Panc1 (cell line): Measurements from ENCODE around the gene ZNF585A. TPM values are rescaled to one million over a fixed set of nuclear protein-coding genes. Genes with fewer than 3 reads are reported as not detected.
A peak's percentile ranks its signal among the peaks of the same experiment; 100 is the strongest.

Experiments used
- ATAC-seq: fragments of 200-7000 bp; cut with Tn5 transposase; 2 replicates; pipeline ENCODE4 v1.9.1; 2020; ENCODE audit warnings: mild to moderate bottlenecking, moderate library complexity
- Bru-seq: library from RNA; stranded (reverse); fragments of 400-500 nt; gene quantifications from one replicate; lab custom pipeline; 2021; lab: Mats Ljungman, UMichigan
- BruChase-seq, 2 experiments: library from RNA; stranded (reverse); fragments of 400-500 nt; gene quantifications; one replicate each; lab custom pipeline; 2021; lab: Mats Ljungman, UMichigan
- BruUV-seq: library from RNA; stranded (reverse); fragments of 400-500 nt; replicated peaks from 2 replicates; lab custom pipeline; 2021; lab: Mats Ljungman, UMichigan
- CTCF ChIA-PET: fragments of 300-600 bp; sonication (Branson Sonifier 250); formaldehyde crosslinking; loops from one replicate; lab custom pipeline; 2022; ENCODE audit warnings: antibody characterized with exemption; lab: Charles Lee
- POLR2A ChIA-PET: fragments of 300-600 bp; sonication (Branson Sonifier 250); formaldehyde crosslinking; loops from one replicate; lab custom pipeline; 2022; ENCODE audit warnings: antibody characterized with exemption; lab: Charles Lee
- DNase-seq: peaks from one replicate; pipeline ENCODE4 v3.0.0-alpha.2; 2010; ENCODE audit warnings: low read depth, low spot score
- H3K27ac ChIP-seq: 2 replicates; pipeline ENCODE4 v1.5.1; 2011; ENCODE audit warnings: mild to moderate bottlenecking, low read length, inconsistent platforms
- H3K27me3 ChIP-seq: fragments of 200-500 bp; sonication (Bioruptor generic); 2 replicates; pipeline ENCODE4 v1.6.0; 2014; ENCODE audit warnings: low read length, inconsistent platforms; ENCODE audit not compliant: control insufficient read depth, insufficient read depth
- H3K36me3 ChIP-seq: fragments of 200-500 bp; sonication (Bioruptor generic); 2 replicates; pipeline ENCODE4 v1.5.1; 2014; ENCODE audit warnings: inconsistent platforms, mild to moderate bottlenecking, low read length, moderate library complexity; ENCODE audit not compliant: control insufficient read depth, insufficient read depth
- H3K4me1 ChIP-seq: 2 replicates; pipeline ENCODE4 v1.5.1; 2011; ENCODE audit warnings: inconsistent platforms, mild to moderate bottlenecking, low read length, moderate library complexity; ENCODE audit not compliant: control insufficient read depth, insufficient read depth
- H3K4me3 ChIP-seq, 2 experiments: 2 replicates each; pipeline ENCODE4 v1.5.1; 2011 to 2012; ENCODE audit warnings: low read depth in 2 of 2, low read length in 2 of 2, mild to moderate bottlenecking in 2 of 2, inconsistent platforms in 1 of 2, moderate library complexity in 1 of 2
- H3K9me3 ChIP-seq: fragments of 200-500 bp; sonication (Bioruptor generic); 2 replicates; pipeline ENCODE4 v1.5.1; 2014; ENCODE audit warnings: low read depth, mild to moderate bottlenecking, inconsistent platforms, low read length, moderate library complexity; ENCODE audit not compliant: control insufficient read depth, insufficient read depth
- POLR2AphosphoS5 ChIP-seq: IDR thresholded peaks from 2 replicates; pipeline ENCODE4 v1.6.1; 2012; ENCODE audit warnings: mild to moderate bottlenecking, low read depth, low read length, moderate library complexity
- SIN3A ChIP-seq: IDR thresholded peaks from 2 replicates; pipeline ENCODE4 v1.6.1; 2012; ENCODE audit warnings: low read depth, mild to moderate bottlenecking, low read length, moderate library complexity, borderline replicate concordance; ENCODE audit not compliant: insufficient read depth
- TCF7L2 ChIP-seq: IDR thresholded peaks from 2 replicates; pipeline ENCODE4 v1.6.1; 2011; ENCODE audit warnings: mild to moderate bottlenecking, low read depth, low read length, inconsistent platforms
- in situ Hi-C: cut with HindIII; loops from 2 replicates; pipeline ENCODE4 v1.10.0; 2016; ENCODE audit warnings: low sequenced_read_pairs, low pct_unique_long_range_greater_than_20kb
- intact Hi-C: fragments of 100-400 bp; cut with micrococcal nuclease; formaldehyde crosslinking; loops from one replicate; pipeline ENCODE4 v1.10.0; 2022; ENCODE audit not compliant: unreplicated experiment
- long read RNA-seq: library from polyadenylated mRNA; unstranded; transcript quantifications from one replicate; pipeline ENCODE4 v2.0.0, GENCODE V29; 2021; ENCODE audit not compliant: unreplicated experiment
- polyA plus RNA-seq: library from polyadenylated mRNA; unstranded; fragments of >200 nt; gene quantifications from one replicate; pipeline ENCODE4 v1.2.1, GENCODE V29; 2012; ENCODE audit warnings: missing spikeins; ENCODE audit not compliant: insufficient read length
- total RNA-seq: library from RNA; stranded (reverse); gene quantifications from one replicate; pipeline ENCODE4 v1.2.1, GENCODE V29; 2021; ENCODE audit not compliant: unreplicated experiment
- TF ChIP-seq, protein P1 (sequence below), 2 experiments: IDR thresholded peaks; 2 replicates each; pipeline ENCODE4 v1.6.1; 2011 to 2012; ENCODE audit warnings: low read depth in 2 of 2, control low read depth in 1 of 2, low read length in 1 of 2, mild to moderate bottlenecking in 1 of 2, moderate library complexity in 1 of 2; ENCODE audit not compliant: insufficient read depth in 1 of 2
- TF ChIP-seq, protein P2 (sequence below): fragments of 450-650 bp; IDR thresholded peaks from 2 replicates; pipeline ENCODE4 v1.5.1; 2017; ENCODE audit warnings: mild to moderate bottlenecking

ZNF585A gene
- total RNA-seq, result 23.4 TPM
- 6.9 TPM for polyA plus RNA-seq
- percentile 62 among the genes with signal in this experiment for Bru-seq, nascent RNA
- BruChase-seq, experiment 1, labeled RNA remaining after a 2-hour chase, result percentile 84 among the genes with signal in this experiment
- percentile 62 among the genes with signal in this experiment for BruChase-seq, experiment 2, labeled RNA remaining after a 6-hour chase
- long read RNA-seq, full-length matches to known transcripts, result 25 of 29 reads
- long read RNA-seq, partial matches to known transcripts, result 1 of 29 reads
- long read RNA-seq, other reads (novel, unspliced or antisense), result 3 of 29 reads

DNA sequence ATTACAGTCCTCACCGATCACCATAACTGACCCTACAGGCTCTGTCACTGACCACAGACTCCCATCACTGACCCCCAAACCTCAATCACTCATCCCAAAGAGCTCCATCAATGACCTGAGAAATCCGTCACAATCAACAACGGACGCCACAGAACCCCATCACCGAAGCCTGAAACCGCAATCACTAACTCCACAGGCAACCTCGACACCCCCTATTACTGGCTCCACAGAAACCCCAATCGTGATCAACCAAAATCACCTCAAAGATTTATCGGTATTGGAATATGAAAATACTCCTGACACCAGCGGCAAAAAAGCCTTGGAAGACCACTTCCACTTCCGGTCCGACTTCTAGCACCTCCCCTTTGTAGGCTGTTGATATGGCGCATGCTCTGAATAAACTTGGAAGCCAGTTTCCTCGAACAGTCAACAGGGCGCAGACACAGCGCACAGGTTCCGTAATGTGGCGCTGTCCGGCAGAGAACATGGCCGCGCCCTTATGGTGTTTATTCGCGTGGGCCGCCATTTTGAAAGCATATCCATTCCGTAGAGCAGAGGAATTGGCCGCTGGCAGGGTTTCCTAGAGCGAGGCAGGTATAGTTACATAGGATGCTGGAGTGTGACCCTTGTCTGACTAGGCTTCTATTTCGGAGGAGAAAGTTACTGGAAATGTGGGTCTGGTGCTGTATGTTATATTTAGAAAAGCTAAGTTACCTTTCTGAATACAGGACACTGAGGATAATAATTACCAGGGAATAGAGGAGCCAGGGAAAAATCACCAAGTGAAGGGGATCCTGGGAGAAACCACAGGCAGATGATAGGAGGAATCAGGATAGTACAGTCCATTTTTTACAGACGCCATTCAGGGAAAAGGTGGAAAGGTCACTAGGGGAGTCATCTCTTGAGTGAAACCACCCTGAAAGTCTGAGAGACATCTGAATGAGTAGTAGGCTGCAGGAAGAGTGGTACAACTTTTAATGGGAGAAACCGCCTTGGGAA lies at the start of gene ZNF585A:
Gene ZNF585A, minus strand, starts transcription at position 328 of the 999 bp plus-strand sequence. CDS start 2,785 bp downstream, outside the sequence.
- CTCF ChIA-PET, result no interaction called here
- POLR2A ChIA-PET, result no interaction called here
- ATAC-seq, result peak; percentile 100
- Histone ChIP-seq H3K4me1 (no peaks in the 10 kb centered on the region), H3K27me3 (no peaks in the 10 kb centered on the region), H3K27ac (peak within 1 kb of the TSS; percentile 97), H3K9me3 (peaks cover 46% of the 10 kb centered on the region), H3K36me3 (peaks cover 4% of the 10 kb centered on the region; the same call in 1 of the 2 replicates), H3K4me3 (peak within 1 kb of the TSS; percentile 84 to 87)
- intact Hi-C loops (no loop called here), in situ Hi-C loops (no loop called here)
- no TSS peak for BruUV-seq
- TF ChIP-seq, protein P1, sequence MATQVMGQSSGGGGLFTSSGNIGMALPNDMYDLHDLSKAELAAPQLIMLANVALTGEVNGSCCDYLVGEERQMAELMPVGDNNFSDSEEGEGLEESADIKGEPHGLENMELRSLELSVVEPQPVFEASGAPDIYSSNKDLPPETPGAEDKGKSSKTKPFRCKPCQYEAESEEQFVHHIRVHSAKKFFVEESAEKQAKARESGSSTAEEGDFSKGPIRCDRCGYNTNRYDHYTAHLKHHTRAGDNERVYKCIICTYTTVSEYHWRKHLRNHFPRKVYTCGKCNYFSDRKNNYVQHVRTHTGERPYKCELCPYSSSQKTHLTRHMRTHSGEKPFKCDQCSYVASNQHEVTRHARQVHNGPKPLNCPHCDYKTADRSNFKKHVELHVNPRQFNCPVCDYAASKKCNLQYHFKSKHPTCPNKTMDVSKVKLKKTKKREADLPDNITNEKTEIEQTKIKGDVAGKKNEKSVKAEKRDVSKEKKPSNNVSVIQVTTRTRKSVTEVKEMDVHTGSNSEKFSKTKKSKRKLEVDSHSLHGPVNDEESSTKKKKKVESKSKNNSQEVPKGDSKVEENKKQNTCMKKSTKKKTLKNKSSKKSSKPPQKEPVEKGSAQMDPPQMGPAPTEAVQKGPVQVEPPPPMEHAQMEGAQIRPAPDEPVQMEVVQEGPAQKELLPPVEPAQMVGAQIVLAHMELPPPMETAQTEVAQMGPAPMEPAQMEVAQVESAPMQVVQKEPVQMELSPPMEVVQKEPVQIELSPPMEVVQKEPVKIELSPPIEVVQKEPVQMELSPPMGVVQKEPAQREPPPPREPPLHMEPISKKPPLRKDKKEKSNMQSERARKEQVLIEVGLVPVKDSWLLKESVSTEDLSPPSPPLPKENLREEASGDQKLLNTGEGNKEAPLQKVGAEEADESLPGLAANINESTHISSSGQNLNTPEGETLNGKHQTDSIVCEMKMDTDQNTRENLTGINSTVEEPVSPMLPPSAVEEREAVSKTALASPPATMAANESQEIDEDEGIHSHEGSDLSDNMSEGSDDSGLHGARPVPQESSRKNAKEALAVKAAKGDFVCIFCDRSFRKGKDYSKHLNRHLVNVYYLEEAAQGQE (IDR thresholded peaks at IDR 0.05; ENCODE audit: insufficient read depth in 1 of 2, low read depth in 2 of 2, low read length in 1 of 2), result no peak
- TF ChIP-seq, protein P2, sequence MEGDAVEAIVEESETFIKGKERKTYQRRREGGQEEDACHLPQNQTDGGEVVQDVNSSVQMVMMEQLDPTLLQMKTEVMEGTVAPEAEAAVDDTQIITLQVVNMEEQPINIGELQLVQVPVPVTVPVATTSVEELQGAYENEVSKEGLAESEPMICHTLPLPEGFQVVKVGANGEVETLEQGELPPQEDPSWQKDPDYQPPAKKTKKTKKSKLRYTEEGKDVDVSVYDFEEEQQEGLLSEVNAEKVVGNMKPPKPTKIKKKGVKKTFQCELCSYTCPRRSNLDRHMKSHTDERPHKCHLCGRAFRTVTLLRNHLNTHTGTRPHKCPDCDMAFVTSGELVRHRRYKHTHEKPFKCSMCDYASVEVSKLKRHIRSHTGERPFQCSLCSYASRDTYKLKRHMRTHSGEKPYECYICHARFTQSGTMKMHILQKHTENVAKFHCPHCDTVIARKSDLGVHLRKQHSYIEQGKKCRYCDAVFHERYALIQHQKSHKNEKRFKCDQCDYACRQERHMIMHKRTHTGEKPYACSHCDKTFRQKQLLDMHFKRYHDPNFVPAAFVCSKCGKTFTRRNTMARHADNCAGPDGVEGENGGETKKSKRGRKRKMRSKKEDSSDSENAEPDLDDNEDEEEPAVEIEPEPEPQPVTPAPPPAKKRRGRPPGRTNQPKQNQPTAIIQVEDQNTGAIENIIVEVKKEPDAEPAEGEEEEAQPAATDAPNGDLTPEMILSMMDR, result no peak
- TF ChIP-seq TCF7L2, result peak; percentile 90
- TF ChIP-seq POLR2AphosphoS5, result peak; percentile 95
- 0 out of 2 replicates have a peak, but pooled peaks have one; percentile 67 for TF ChIP-seq SIN3A
- peak; percentile 94 for DNase-seq

DNA sequence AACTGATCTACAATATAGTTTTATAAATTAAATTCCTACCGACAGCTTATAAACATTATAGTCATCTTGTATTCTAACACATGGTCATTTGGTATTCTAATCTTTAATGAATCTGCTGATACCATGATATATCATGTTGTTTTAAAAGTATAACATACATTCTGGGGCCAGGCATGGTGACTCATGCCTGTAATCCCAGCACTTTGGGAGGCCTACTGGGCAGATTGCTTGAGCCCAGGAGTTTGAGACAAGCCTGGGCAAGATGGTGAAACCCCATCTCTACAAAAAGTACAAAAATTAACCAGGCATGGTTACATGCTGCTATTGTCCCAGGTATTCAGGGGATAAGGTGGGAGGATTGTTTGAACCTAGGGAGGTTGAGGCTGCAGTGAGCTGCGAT lies 48.6 kb upstream of the ZNF585A start:
- TF ChIP-seq, protein P2, result no peak
- TF ChIP-seq, protein P1 (IDR thresholded peaks at IDR 0.05; ENCODE audit: insufficient read depth in 1 of 2, low read depth in 2 of 2, low read length in 1 of 2), result no peak
- TF ChIP-seq POLR2AphosphoS5 (no peak), SIN3A (no peak), TCF7L2 (no peak)
- Histone ChIP-seq H3K27ac (no peak overlapping the region), H3K27me3 (no peaks in the 10 kb centered on the region), H3K4me1 (no peaks in the 10 kb centered on the region), H3K36me3 (no peaks in the 10 kb centered on the region), H3K9me3 (peaks cover 1% of the 10 kb centered on the region; the same call in 1 of the 2 replicates), H3K4me3 (no peak overlapping the region)
- no TSS peak for BruUV-seq
- DNase-seq (no peak), ATAC-seq (no peak)
- in situ Hi-C loops, result no loop called here
- ChIA-PET CTCF (no interaction called here), POLR2A (no interaction called here)
- intact Hi-C loops, result no loop called here
